Activated CD8-positive, alpha-beta T cell treated with anti-CD3 and anti-CD28 coated beads for 36 hours (primary cell): ENCODE data around the gene VSTM2B. TPM values are rescaled to one million over a fixed set of nuclear protein-coding genes. Genes with fewer than 3 reads are reported as not detected.

Source experiments
- ATAC-seq: fragments of 200-7000 bp; cut with Tn5 transposase; one replicate; pipeline ENCODE4 v1.10.0; 2021; ENCODE audit warnings: mild to moderate bottlenecking, moderate library complexity
- CTCF ChIA-PET: fragments of 350-600 bp; sonication (Branson Sonifier 250); formaldehyde crosslinking; loops from one replicate; lab custom pipeline; 2021; ENCODE audit warnings: antibody characterized with exemption; lab: Charles Lee
- POLR2A ChIA-PET: fragments of 350-600 bp; sonication (Branson Sonifier 250); formaldehyde crosslinking; loops from one replicate; lab custom pipeline; 2021; ENCODE audit warnings: antibody characterized with exemption; lab: Charles Lee
- DNase-seq: peaks from one replicate; pipeline ENCODE4 v3.0.0-alpha.2; 2020
- H3K27ac Mint-ChIP-seq: one replicate; pipeline ENCODE4 v1.8.0; 2021; ENCODE audit warnings: mild to moderate bottlenecking, mixed read lengths
- H3K27me3 Mint-ChIP-seq: one replicate; pipeline ENCODE4 v1.8.0; 2021; ENCODE audit warnings: mixed read lengths
- H3K36me3 Mint-ChIP-seq: one replicate; pipeline ENCODE4 v1.8.0; 2021; ENCODE audit warnings: low read depth, mixed read lengths
- H3K4me1 Mint-ChIP-seq: one replicate; pipeline ENCODE4 v1.8.0; 2021; ENCODE audit warnings: low read depth, mixed read lengths
- H3K4me3 Mint-ChIP-seq: one replicate; pipeline ENCODE4 v1.8.0; 2021; ENCODE audit warnings: mild to moderate bottlenecking, moderate library complexity, mixed read lengths
- H3K9me3 Mint-ChIP-seq: one replicate; pipeline ENCODE4 v1.8.0; 2021; ENCODE audit warnings: mixed read lengths
- intact Hi-C: fragments of 100-400 bp; cut with micrococcal nuclease; formaldehyde crosslinking; loops from one replicate; pipeline ENCODE4 v1.10.0; 2022
- total RNA-seq, 2 experiments: library from RNA; stranded (reverse); gene quantifications; one replicate each; pipeline ENCODE4 v1.2.3, GENCODE V29; 2021
- TF ChIP-seq, protein P1 (sequence below): fragments of 200-600 bp; IDR thresholded peaks from one replicate; pipeline ENCODE4 v1.8.0; 2022; ENCODE audit warnings: antibody characterized with exemption, mild to moderate bottlenecking

VSTM2B gene
- total RNA-seq, 2 experiments from 2014 or later: not detected

DNA sequence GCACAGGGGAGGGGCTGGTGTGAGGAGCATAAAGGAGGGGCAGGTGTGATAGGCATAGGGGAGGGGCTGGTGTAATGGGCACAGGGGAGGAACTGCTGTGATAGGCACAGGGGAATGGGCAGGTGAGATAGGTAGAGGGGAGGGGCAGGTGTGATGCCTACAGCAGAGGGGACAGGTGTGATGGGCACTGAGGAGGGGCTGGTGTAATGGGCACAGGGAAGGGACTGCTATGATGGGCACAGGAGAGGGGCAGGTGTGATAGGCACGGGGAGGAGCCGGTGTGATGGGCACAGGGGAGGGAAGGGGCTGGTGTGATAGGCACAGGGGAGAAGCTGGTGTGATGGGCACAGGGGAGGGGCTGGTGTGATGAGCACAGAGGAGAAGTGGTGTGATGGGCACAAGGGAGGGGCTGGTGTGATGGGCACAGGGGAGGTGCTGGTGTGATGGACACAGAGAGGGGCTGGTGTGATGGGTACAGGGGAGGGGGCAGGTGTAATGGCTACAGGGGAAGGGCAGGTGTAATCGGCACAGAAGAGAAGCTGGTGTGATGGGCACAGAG, 40.8 kb downstream of the VSTM2B start:
- Mint-ChIP-seq H3K4me1 (peaks cover 14% of the 10 kb centered on the region), H3K4me3 (no peak overlapping the region), H3K36me3 (no peaks in the 10 kb centered on the region), H3K27ac (no peak overlapping the region), H3K9me3 (no peaks in the 10 kb centered on the region), H3K27me3 (peaks cover 39% of the 10 kb centered on the region)
- TF ChIP-seq, protein P1, sequence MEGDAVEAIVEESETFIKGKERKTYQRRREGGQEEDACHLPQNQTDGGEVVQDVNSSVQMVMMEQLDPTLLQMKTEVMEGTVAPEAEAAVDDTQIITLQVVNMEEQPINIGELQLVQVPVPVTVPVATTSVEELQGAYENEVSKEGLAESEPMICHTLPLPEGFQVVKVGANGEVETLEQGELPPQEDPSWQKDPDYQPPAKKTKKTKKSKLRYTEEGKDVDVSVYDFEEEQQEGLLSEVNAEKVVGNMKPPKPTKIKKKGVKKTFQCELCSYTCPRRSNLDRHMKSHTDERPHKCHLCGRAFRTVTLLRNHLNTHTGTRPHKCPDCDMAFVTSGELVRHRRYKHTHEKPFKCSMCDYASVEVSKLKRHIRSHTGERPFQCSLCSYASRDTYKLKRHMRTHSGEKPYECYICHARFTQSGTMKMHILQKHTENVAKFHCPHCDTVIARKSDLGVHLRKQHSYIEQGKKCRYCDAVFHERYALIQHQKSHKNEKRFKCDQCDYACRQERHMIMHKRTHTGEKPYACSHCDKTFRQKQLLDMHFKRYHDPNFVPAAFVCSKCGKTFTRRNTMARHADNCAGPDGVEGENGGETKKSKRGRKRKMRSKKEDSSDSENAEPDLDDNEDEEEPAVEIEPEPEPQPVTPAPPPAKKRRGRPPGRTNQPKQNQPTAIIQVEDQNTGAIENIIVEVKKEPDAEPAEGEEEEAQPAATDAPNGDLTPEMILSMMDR: no peak
- no peak for ATAC-seq
- CTCF ChIA-PET: no interaction called here
- POLR2A ChIA-PET: no interaction called here
- no peak for DNase-seq
- intact Hi-C loops: no loop called here

DNA sequence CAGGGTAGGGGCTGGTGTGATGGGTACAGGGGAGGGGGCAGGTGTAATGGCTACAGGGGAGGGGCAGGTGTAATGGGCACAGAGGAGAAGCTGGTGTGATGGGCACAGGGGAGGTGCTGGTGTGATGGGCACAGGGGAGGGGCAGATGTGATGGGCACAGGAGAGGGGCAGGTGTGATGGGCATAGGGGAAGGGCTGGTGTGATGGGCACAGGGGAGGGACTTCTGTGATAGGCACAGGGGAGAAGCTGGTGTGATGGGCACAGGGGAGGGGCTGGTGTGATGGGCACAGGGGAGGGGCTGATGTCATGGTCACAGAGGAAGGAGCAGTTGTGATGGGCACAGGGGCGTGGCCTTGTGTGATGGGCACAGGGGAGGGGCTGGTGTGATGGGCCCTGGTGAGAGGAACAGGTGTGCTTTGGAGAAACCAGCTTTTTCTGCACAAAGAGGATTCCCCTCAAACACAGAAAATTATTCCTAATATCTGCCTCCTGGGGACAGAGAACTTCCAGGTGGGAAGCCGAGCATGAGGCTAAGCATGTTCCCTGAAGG, 41.6 kb downstream of the VSTM2B start:
- intact Hi-C loops: no loop called here
- Mint-ChIP-seq H3K9me3 (no peaks in the 10 kb centered on the region), H3K4me1 (peaks cover 14% of the 10 kb centered on the region), H3K36me3 (no peaks in the 10 kb centered on the region), H3K4me3 (no peak overlapping the region), H3K27me3 (peaks cover 41% of the 10 kb centered on the region), H3K27ac (no peak overlapping the region)
- TF ChIP-seq, protein P1: no peak
- CTCF ChIA-PET: no interaction called here
- POLR2A ChIA-PET: interaction anchor here (1.3 kb wide), 1 partner anchor 56 kb away, joined by 3 read pairs; no protein-coding TSS in a partner anchor
- DNase-seq: no peak
- no peak for ATAC-seq

DNA sequence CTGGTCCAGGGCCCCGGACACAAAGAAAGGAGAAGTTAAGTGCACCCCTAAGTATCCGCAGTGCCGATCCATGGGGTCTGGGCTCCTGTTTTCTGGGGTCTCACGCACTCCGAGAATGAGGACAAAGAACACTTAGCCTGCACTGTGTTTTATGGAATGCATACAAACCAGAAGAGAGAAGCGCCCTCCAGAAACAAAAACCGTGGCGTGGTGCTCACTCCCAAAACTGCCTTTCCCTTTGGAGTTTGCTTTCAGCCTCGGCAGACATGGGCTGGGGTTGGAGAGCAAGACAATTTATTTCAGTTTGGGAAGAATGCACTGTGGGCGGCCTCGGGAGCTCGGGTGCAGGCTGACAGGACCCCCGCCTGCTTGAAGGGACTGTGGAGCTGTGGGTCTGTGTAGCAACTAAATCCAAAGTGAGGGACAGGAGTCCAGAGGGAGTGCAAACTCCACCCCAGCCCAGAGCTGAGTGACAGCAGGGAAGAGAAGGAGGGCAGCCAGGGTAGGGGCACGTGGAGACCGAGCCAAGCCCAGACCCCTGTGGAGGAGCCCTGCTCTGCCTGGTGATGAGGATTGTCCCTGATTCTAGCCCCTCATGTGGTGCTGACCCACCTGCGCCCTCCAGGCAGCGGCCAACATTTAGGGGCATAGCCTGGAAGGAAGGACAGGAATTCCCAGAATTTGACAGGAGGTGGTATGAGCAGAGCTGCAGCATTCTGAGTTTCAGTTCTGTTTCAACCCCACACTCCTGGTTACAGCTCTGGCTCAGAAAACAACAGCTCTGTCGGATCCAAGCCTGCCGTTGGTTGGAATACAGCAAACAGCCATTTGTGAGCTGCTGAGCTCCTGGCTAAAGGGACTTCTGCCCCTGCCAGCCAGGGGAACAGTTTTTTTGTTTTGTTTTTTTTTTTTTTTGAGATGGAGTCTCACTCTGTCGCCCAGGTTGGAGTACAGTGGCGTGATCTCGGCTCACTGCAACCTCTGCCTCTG, 42.5 kb downstream of the VSTM2B start:
- TF ChIP-seq, protein P1: no peak
- no peaks in the 10 kb centered on the region for H3K9me3 Mint-ChIP-seq
- no peaks in the 10 kb centered on the region for H3K36me3 Mint-ChIP-seq
- intact Hi-C loops: no loop called here
- H3K4me1 Mint-ChIP-seq: peaks cover 14% of the 10 kb centered on the region
- H3K27ac Mint-ChIP-seq: no peak overlapping the region
- CTCF ChIA-PET: no interaction called here
- POLR2A ChIA-PET: interaction anchor here (1.3 kb wide), 1 partner anchor 55 kb away, joined by 3 read pairs; no protein-coding TSS in a partner anchor
- ATAC-seq: no peak
- H3K27me3 Mint-ChIP-seq: peaks cover 45% of the 10 kb centered on the region
- no peak overlapping the region for H3K4me3 Mint-ChIP-seq
- DNase-seq: no peak

DNA sequence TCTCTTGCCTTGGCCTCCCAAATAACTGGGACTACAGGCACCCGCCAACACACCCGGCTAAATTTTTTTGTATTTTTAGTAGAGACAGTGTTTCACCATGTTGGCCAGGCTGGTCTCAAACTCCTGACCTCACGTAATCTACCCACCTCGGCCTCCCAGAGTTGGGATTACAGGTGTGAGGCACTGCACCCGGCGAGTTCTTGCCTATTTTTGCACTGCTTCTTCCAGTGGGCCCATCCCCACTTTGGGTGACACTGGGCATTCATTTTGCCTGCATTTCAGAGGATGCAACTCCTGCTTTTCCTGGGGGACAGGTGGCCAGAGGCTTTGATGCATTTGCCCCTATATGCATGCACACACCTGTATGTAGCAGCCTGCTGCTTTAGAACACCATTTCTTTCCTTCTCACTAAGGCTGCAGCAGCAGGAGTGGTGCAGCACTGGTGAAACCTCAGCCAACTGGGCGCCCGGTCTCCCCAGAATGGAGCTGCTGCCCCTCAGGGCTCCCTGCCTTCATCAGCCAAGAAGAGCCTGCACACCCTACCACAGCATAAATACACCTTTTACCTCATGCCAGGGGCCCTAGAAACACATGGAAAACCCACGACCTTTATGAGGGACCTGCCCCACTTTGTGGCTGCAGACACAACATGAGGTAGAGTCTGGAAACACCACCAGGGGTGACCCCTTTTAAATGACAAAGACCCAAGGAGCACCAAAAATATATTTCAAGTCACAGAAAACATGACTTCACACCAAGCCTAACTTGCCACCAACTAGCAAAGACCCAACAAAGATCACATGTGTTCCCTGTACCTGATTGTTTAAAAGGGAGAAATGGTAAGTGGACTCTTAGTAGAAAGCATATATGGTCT, 43.5 kb downstream of the VSTM2B start:
- CTCF ChIA-PET: no interaction called here
- Mint-ChIP-seq H3K36me3 (no peaks in the 10 kb centered on the region), H3K4me1 (peaks cover 14% of the 10 kb centered on the region), H3K27ac (no peak overlapping the region), H3K27me3 (peaks cover 48% of the 10 kb centered on the region), H3K9me3 (no peaks in the 10 kb centered on the region), H3K4me3 (no peak overlapping the region)
- POLR2A ChIA-PET: no interaction called here
- no peak for ATAC-seq
- intact Hi-C loops: no loop called here
- TF ChIP-seq, protein P1: no peak
- peak; percentile 30 for DNase-seq
